PC-9 (cell line): ENCODE data around the gene F7. TPM values are rescaled to one million over a fixed set of nuclear protein-coding genes. Genes with fewer than 3 reads are reported as not detected.

Experiments
- BruUV-seq: library from RNA; stranded (reverse); fragments of 400-500 nt; replicated peaks from 2 replicates; lab custom pipeline; 2021; lab: Mats Ljungman, UMichigan
- CTCF ChIA-PET: fragments of 300-600 bp; sonication (Branson Sonifier 250); formaldehyde crosslinking; loops from one replicate; lab custom pipeline; 2022; ENCODE audit warnings: antibody characterized with exemption; lab: Charles Lee
- POLR2A ChIA-PET: fragments of 300-600 bp; sonication (Branson Sonifier 250); formaldehyde crosslinking; loops from one replicate; lab custom pipeline; 2022; ENCODE audit warnings: antibody characterized with exemption; ENCODE audit not compliant: unreplicated experiment; lab: Charles Lee
- DNase-seq, 2 experiments: peaks; one replicate each; pipeline versions ENCODE4 v3.0.0 to v3.0.0-alpha.2; 2015 to 2022; ENCODE audit warnings: mixed read lengths in 1 of 2
- H2AFZ ChIP-seq: fragments of 200-600 bp; sonication (generic); 2 replicates; pipeline ENCODE4 v1.8.1; 2017; ENCODE audit warnings: antibody characterized with exemption
- H3F3A ChIP-seq: fragments of 200-600 bp; sonication (generic); 2 replicates; pipeline ENCODE4 v1.8.1; 2017; ENCODE audit warnings: antibody characterized with exemption, mild to moderate bottlenecking, low read depth; ENCODE audit not compliant: insufficient read depth
- H3K27ac ChIP-seq: fragments of 200-600 bp; sonication (generic); 2 replicates; pipeline ENCODE4 v1.6.1; 2016; ENCODE audit warnings: mixed run types
- H3K27me3 ChIP-seq: fragments of 200-600 bp; sonication (generic); 2 replicates; pipeline ENCODE4 v1.6.1; 2016; ENCODE audit warnings: low read depth, mixed run types; ENCODE audit not compliant: insufficient read depth
- H3K36me3 ChIP-seq: fragments of 200-600 bp; sonication (generic); 2 replicates; pipeline ENCODE4 v1.6.1; 2016; ENCODE audit warnings: low read depth, mixed run types
- H3K4me1 ChIP-seq: fragments of 200-600 bp; sonication (generic); replicated peaks from 2 replicates; pipeline ENCODE4 v1.6.1; 2016; ENCODE audit warnings: mixed run types; ENCODE audit not compliant: insufficient read depth
- H3K4me2 ChIP-seq: fragments of 200-600 bp; sonication (generic); 2 replicates; pipeline ENCODE4 v1.6.1; 2017; ENCODE audit warnings: mixed run types
- H3K4me3 ChIP-seq: fragments of 200-600 bp; sonication (generic); 2 replicates; pipeline ENCODE4 v1.6.1; 2016; ENCODE audit warnings: mixed run types
- H3K79me2 ChIP-seq: fragments of 200-600 bp; sonication (generic); 2 replicates; pipeline ENCODE4 v1.6.1; 2017; ENCODE audit warnings: low read depth, mixed run types
- H3K9me2 ChIP-seq: fragments of 200-600 bp; sonication (generic); 2 replicates; pipeline ENCODE4 v1.8.1; 2017; ENCODE audit warnings: mild to moderate bottlenecking; ENCODE audit not compliant: insufficient read depth
- H3K9me3 ChIP-seq: fragments of 200-600 bp; sonication (generic); 2 replicates; pipeline ENCODE4 v1.8.1; 2016; ENCODE audit warnings: low read depth; ENCODE audit not compliant: insufficient read depth
- H4K20me1 ChIP-seq: fragments of 200-600 bp; sonication (generic); 2 replicates; pipeline ENCODE4 v1.8.1; 2017; ENCODE audit not compliant: insufficient read depth
- CTCF ChIP-seq: fragments of 200-600 bp; sonication (generic); conservative IDR thresholded peaks from 2 replicates; pipeline ENCODE4 v1.6.1; 2017; ENCODE audit warnings: mixed run types, antibody characterized with exemption, mild to moderate bottlenecking, moderate library complexity
- EZH2 ChIP-seq: fragments of 200-600 bp; sonication (generic); IDR thresholded peaks from 2 replicates; pipeline ENCODE4 v1.8.0; 2017; ENCODE audit warnings: antibody characterized with exemption, low read depth
- intact Hi-C: fragments of 100-400 bp; cut with micrococcal nuclease; formaldehyde crosslinking; loops from one replicate; pipeline ENCODE4 v1.10.0; 2022; ENCODE audit not compliant: unreplicated experiment
- total RNA-seq: library from RNA; stranded (reverse); gene quantifications from 2 replicates; pipeline ENCODE4 v1.2.3, GENCODE V29; 2021

The F7 gene
- total RNA-seq, 1 experiment from 2014 or later = not detected

- Histone ChIP-seq H3K27ac (no peak overlapping the region), H3K9me2 (no peaks in the 10 kb centered on the region), H3F3A (no peaks in the 10 kb centered on the region), H4K20me1 (no peaks in the 10 kb centered on the region), H3K79me2 (no peaks in the 10 kb centered on the region), H3K27me3 (peaks cover 80% of the 10 kb centered on the region), H3K4me1 (no peaks in the 10 kb centered on the region), H2AFZ (no peak overlapping the region), H3K36me3 (no peaks in the 10 kb centered on the region), H3K4me2 (no peak overlapping the region), H3K4me3 (no peak overlapping the region), H3K9me3 (no peaks in the 10 kb centered on the region)
- BruUV-seq = no TSS peak
- CTCF ChIA-PET = no interaction called here
- intact Hi-C loops = no loop called here
- DNase-seq = no peak
- TF ChIP-seq CTCF (no peak), EZH2 (no peak)
- POLR2A ChIA-PET = no interaction called here
Observed at GRCh38 chr13:113126265-113127150, 20.9 kb downstream of the F7 start.

GRCh38 chr13:113129480-113129879 lies 23.9 kb downstream of the F7 start:
- POLR2A ChIA-PET = no interaction called here
- Histone ChIP-seq H3K4me3 (no peak overlapping the region), H3K9me2 (no peaks in the 10 kb centered on the region), H3K4me2 (no peak overlapping the region), H4K20me1 (0 out of 2 replicates have a peak, but pooled peaks cover 4% of the 10 kb centered on the region), H3F3A (no peaks in the 10 kb centered on the region), H3K27me3 (peaks cover 84% of the 10 kb centered on the region), H3K4me1 (no peaks in the 10 kb centered on the region), H2AFZ (no peak overlapping the region), H3K9me3 (0 out of 2 replicates have a peak, but pooled peaks cover 2% of the 10 kb centered on the region), H3K79me2 (no peaks in the 10 kb centered on the region), H3K27ac (no peak overlapping the region), H3K36me3 (no peaks in the 10 kb centered on the region)
- no TSS peak for BruUV-seq
- CTCF ChIA-PET = no interaction called here
- intact Hi-C loops = no loop called here
- TF ChIP-seq EZH2 = no peak
- no peak for TF ChIP-seq CTCF
- no peak for DNase-seq

DNA sequence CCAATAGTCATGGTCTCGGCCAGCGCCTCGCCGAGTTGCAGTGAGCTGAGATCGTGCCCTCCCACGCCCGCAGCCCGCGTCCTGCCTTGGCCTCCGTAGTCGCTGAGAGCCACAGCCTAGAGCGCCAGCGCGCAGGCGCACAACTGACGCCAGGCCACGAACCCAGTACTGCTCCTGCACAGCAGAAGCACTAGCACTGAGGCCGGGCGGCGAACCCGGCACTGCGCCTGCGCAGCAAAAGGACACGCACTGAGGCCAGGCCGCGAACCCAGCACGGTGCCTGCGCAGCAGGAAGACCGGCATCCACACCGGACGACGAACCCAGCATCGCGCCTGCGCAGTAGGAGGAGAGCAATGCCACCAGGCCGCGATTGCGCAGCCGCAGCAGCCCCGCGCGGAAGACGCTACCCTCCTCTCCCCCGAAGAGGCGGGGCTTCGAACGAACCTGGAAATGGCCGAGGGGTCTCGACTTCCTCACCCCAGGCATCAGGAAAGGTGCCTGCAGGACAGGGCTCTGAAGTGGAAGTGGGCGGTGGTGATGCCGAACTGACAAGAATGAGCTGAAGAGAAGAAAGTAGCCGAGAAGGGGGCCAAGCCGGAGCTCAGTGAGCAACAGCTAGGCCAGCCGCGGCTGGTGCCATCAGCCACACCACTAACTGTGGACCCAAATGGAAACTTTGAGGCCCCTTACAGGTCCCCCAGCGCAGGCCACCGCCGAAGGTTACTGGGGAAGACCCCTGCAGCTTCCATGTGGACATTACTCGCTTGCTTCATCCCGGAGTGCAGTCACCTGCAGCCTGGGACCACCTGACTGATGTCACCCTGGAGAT lies 24.5 kb downstream of the F7 start:
- BruUV-seq = no TSS peak
- TF ChIP-seq CTCF = no peak
- TF ChIP-seq EZH2 = no peak

More for the DNA sequence above, 24.5 kb downstream of the F7 start:
- intact Hi-C loops = no loop called here
- H4K20me1 ChIP-seq = 0 out of 2 replicates have a peak, but pooled peaks cover 4% of the 10 kb centered on the region
- H3K4me3 ChIP-seq = no peak overlapping the region
- no peak overlapping the region for H3K27ac ChIP-seq
- H3K36me3 ChIP-seq = no peaks in the 10 kb centered on the region
- H3F3A ChIP-seq = no peaks in the 10 kb centered on the region
- CTCF ChIA-PET = no interaction called here
- DNase-seq = no peak
- H3K4me1 ChIP-seq = no peaks in the 10 kb centered on the region
- no peak overlapping the region for H3K4me2 ChIP-seq
- no peak overlapping the region for H2AFZ ChIP-seq
- H3K79me2 ChIP-seq = no peaks in the 10 kb centered on the region
- POLR2A ChIA-PET = no interaction called here
- peaks cover 88% of the 10 kb centered on the region for H3K27me3 ChIP-seq
- 0 out of 2 replicates have a peak, but pooled peaks cover 3% of the 10 kb centered on the region for H3K9me3 ChIP-seq
- H3K9me2 ChIP-seq = no peaks in the 10 kb centered on the region
